ENCODE measurements around the gene TBCD. TPM values are rescaled to one million over a fixed set of nuclear protein-coding genes. Genes with fewer than 3 reads are reported as not detected.

Gene TBCD
- polyA plus RNA-seq, 1 donor: 54.9 TPM

DNA sequence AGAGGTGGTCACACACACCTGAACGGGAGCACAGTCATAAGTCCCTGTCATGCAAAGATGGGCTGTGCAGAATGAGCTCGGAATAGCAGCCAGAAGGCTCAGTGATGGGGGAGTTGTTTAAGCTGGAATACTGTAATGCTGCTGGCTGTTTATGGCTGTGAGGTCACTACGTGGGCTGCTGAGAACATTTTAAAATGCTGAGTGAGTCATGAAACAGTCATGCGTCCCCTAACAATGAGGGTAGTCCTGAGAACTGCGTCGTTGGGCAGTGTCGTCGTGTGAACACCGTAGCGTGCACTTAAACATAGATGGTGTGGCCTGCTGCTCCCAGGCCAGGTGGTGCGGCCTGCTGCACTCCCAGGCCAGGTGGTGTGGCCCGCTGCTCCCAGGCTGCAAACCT, 39.7 kb downstream of the TBCD start:
- DNase-seq (ENCODE audit: low read depth): no peak

DNA sequence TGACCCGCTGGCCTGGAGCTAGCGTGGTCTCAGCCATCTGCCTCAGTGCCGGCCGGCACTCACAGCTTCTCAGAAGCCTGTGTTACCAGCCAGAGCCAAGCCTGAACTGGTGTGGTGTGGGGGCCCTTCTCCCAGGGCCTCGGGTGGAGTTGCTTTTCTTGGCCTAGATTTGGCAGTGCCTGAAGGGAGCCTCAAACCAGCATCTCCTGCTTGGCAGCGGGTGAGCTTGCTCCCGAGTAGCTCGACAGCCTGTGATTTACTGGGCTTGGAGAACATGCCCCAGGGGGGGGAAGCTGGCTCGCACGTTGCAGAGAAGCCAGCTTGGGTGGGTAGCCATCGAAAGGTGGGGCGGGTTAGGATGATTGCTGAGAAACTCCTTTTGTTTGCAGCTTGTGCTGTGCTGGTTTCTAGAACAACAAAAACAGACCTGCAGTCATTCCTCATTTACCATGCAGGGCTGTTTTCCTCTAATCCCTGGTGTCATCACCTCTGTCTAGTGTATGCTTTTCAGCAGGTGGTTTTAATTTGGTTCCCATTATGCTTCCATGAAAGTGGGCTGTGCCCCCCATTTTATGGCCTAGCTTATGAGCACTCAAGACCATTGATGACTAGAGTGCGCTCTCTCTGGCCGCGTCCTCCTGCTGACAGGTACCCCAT, 42.2 kb downstream of the TBCD start:
- no peak for DNase-seq (ENCODE audit: low read depth)

DNA sequence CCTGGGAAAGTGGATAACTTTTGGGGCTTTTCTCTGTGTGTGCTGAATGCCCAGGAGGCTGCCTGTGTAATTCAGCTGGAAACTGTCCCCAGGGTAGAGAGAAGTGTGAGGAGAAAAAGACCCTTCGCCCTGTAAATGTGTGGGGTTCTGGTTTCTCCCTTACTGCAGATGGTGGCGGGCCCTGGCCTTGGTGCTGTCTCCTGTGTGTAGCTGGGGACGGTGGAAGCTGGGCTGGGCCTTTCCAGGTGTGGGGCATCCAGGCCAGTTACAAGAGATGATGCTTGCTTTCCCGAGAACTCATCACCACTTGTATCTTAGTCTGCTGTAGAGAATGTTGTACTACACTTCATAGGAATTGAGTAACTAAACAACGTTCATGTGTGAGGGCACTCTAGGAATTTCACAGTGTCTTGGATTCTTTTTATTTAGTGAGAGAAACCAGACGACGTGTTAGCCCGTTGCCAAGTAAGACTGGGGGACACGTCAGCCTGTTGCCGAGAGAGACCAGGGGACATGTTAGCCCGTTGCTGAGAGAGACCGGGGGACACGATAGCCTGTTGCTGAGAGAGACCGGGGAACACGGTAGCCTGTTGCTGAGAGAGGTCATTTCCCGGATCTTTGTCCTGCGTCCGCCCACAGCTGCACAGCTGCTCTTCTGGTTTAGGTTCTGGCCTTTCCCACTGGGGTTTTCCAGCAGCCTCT, 43.1 kb downstream of the TBCD start:
- DNase-seq (ENCODE audit: low read depth): no peak

DNA sequence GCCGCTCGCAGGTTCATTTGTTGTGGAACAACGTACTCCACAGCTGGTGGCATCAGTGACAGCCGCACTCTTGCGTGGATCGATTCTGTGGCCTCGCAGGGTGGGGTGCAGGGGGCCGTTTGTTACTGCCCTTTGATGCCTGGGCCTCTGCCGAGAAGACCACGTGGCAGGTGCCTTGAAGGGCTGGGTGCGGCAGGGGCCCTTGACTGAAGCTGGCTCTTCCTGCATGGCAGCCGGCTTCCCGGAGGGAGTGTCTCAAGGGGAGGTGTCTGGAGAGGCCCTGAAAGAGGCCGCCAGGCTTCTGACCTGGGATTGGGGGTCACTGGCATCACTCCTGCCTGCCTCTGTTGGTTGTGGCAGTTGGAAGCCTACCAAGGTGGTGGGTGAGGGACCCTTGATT, 43.8 kb downstream of the TBCD start:
- no peak for DNase-seq (ENCODE audit: low read depth)

DNA sequence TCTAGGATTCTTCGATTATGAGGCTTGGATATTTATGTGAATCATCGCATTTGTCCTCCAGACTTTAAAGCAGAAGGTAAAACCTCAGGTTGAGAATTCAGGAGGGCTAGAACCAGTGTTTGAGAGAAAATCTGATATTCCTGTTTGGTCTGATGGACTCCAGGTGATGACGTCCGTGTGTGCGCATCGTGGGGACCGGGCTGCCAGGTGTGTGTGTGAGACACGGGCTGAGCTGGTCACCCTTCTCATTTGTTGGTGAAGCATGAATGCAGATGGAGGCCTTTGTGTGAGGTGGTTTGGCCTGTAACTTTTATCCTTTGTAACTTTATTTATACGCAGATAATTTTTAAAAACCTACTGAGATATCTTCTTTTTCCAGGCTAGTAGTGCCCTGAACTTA, 45.2 kb downstream of the TBCD start:
- no peak for DNase-seq (ENCODE audit: low read depth)

- DNase-seq (ENCODE audit: low read depth): no peak
Measured at GRCh38 chr17:82798752-82799151, 46.9 kb downstream of the TBCD start.

GRCh38 chr17:82799591-82799990, 47.7 kb downstream of the TBCD start:
- DNase-seq (ENCODE audit: low read depth): no peak

- no peak for DNase-seq (ENCODE audit: low read depth)
Measured at GRCh38 chr17:82800885-82801284, 49.0 kb downstream of the TBCD start.

- DNase-seq (ENCODE audit: low read depth): no peak
Measured at GRCh38 chr17:82801377-82801970, 49.6 kb downstream of the TBCD start.

- DNase-seq (ENCODE audit: low read depth): no peak
Measured at GRCh38 chr17:82802075-82802780, 50.4 kb downstream of the TBCD start.

DNA sequence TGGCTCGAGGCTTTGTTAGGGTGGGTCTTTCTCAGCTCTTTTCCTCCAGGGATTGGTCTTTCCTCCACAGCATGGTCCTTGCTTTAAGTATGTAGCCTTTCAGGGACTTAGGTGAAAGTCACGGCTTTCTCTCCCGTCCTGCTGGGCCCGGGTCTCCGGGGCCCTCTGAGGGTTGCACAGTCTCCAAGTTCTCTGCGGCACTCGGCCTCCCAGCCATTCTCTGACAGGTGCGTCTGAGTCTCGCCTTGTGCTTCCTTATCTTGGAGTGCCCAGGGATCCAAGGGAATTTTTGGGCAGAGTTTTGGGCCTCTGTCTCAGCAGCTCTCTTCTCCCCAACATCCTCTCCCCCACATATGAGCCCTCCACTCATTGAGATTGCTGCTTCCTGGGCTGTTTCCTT, 51.3 kb downstream of the TBCD start:
- DNase-seq (ENCODE audit: low read depth): no peak

DNA sequence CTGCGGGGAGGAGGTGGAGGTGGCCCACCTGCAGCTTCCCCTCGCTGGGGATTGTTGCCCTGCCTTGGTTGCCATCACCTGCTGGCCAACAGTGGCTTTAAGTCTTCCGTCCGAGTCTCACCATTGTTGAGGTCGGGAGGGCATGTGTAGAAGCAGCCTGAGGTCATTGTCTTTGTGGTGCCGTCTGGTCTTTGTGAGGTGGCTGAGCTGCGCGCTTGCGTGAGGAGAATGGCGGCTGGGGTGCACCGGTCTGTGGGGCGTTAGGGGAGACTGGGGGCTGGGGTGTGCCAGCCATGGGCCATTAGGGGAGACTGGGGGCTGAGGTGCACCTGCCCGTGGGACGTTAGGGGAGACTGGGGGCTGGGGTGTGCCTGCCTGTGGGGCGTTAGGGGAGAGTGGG, 51.7 kb downstream of the TBCD start:
- DNase-seq (ENCODE audit: low read depth): no peak

GRCh38 chr17:82804442-82805191, 52.8 kb downstream of the TBCD start:
- DNase-seq (ENCODE audit: low read depth): peak; percentile 78

- DNase-seq (ENCODE audit: low read depth): no peak
Measured at GRCh38 chr17:82805254-82805653, 53.4 kb downstream of the TBCD start.

GRCh38 chr17:82805823-82806222, 54.0 kb downstream of the TBCD start:
- no peak for DNase-seq (ENCODE audit: low read depth)

DNA sequence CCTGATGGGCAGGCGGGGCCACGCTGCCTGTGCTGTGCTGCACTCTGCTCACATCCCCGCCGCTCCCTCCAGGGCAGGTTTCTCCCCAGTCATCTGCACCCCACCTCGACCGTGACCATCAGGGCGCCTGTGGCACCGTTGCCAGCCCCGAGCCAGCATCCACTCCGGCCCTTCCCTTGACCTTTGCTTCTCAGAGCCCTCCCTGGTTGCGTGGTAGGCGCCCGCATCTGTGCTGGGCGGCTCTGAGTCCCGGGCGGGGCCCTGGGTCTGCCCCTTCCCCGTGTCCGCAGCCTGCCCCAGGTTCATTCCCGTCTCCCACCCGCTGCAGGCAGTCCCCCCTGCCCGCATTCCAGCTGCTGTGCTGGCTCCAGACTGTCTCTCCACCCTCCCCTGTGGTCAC, 54.8 kb downstream of the TBCD start:
- no peak for DNase-seq (ENCODE audit: low read depth)

GRCh38 chr17:82807101-82807500, 55.2 kb downstream of the TBCD start:
- DNase-seq (ENCODE audit: low read depth): no peak

- DNase-seq (ENCODE audit: low read depth): no peak
Measured at GRCh38 chr17:82807562-82807961, 55.7 kb downstream of the TBCD start.

DNA sequence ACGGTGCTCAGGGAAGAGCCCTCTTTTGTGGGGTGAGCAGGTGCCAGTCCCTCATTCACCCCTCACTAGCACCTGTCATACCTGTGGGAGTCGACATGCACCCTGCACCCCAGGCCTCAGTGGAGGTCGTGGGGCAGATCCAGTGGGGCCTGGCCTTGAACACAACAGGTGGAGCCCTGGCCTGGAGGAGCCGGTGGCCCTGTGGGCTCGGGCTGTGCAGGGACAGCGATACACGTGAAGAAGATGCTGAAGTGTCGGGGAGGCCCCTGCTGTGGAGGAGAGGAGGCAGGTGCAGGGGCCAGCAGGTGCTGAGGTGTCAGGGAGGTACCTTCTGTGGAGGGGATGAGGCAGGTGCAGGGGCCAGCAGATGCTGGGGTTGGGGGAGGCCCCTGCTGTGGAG, 56.1 kb downstream of the TBCD start:
- no peak for DNase-seq (ENCODE audit: low read depth)

DNA sequence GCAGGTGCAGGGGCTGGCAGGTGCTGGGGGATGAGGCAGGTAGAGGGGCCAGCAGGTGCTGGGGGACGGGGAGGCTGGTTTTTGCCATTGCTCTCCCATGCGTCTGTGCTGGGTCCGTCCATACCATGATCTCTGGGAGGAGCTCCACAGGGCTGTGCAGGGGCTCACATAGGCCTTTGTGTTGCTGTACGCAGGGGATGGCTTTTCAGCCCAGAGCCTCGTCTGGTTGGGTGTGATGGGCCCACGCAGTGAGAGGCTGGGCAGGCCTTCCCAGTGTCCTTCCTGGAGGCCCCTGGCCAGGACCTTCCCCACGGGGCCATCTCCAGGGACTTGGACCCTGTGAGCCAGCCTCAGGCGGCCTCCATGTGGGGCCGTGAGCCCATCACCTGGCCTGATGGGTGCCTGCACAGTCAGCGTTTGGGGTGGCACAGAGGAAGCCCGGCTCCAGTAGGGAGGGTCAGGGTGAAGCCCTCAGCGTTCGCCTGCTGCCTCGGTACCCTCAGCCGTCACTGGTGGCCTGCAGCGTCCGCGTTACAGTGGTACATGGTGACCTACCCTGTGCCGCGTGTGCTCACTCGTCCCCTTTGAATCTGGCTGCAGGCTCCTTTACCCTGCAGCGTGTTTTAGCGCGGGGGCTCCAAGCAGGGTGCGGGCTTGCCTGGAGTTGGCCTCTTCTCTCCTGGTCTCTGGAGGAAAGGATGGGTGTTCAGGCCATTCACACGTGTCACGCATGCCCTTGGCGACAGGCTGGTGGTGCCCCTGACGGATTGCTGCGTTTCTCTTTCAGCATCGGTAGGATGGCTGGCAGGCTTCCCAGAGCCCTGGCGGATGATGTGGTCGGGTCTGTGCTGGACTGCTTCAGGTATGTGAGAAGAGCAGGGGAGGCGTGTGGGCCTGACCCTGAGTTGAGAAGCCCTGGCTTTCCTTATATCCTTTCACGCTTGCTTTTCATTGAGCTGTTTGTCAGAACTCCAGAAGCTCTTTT, 57.3 kb downstream of the TBCD start:
- no peak for DNase-seq (ENCODE audit: low read depth)

Measured in forelimb muscle (tissue), 1 donor.